HepG2 (cell line): ENCODE measurements around the gene PDE4C.

Experiments
- KMT2A ChIP-seq: sonication (generic); formaldehyde crosslinking; IDR thresholded peaks from 2 replicates; pipeline ENCODE4 v1.4.0; 2020; ENCODE audit warnings: missing genetic modification reagents
- XBP1 ChIP-seq: sonication (generic); formaldehyde crosslinking; IDR thresholded peaks from 2 replicates; pipeline ENCODE4 v1.5.0; 2020; ENCODE audit warnings: missing genetic modification reagents
- ZNF660 ChIP-seq: sonication (generic); formaldehyde crosslinking; IDR thresholded peaks from 2 replicates; pipeline ENCODE4 v1.5.1; 2020; ENCODE audit warnings: mild to moderate bottlenecking, low read depth, missing genetic modification reagents, borderline replicate concordance
- TF ChIP-seq, protein P1 (sequence below): IDR thresholded peaks from 2 replicates; pipeline ENCODE4 v1.6.1; 2016; ENCODE audit warnings: low read depth, borderline replicate concordance
- TF ChIP-seq, protein P2 (sequence below): sonication (generic); formaldehyde crosslinking; IDR thresholded peaks from 2 replicates; pipeline ENCODE4 v1.4.0; 2020; ENCODE audit warnings: missing genetic modification reagents

DNA sequence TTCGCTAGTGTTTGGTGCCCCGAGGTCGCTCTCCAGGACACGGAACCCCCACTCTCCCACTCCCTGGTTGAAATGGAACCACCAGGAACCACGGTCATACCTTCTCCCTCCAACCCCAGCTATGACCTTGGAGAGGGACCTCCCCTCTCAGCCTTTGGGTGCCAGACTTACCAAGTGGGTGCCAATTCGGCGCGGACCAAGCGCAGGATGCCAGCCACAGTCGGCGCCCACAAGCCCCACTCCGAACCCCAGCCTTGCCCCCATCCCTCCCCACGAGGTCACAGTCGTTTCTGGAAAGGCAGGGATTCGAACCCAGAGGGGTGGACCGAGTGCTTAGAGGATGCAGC lies 910 bp downstream of the PDE4C start:
- TF ChIP-seq ZNF660 (CRISPR knock-in tag) (no peak), XBP1 (no peak), KMT2A (no peak)
- TF ChIP-seq, protein P1, sequence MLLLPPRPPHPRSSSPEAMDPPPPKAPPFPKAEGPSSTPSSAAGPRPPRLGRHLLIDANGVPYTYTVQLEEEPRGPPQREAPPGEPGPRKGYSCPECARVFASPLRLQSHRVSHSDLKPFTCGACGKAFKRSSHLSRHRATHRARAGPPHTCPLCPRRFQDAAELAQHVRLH (CRISPR knock-in tag): no peak
- TF ChIP-seq, protein P2, sequence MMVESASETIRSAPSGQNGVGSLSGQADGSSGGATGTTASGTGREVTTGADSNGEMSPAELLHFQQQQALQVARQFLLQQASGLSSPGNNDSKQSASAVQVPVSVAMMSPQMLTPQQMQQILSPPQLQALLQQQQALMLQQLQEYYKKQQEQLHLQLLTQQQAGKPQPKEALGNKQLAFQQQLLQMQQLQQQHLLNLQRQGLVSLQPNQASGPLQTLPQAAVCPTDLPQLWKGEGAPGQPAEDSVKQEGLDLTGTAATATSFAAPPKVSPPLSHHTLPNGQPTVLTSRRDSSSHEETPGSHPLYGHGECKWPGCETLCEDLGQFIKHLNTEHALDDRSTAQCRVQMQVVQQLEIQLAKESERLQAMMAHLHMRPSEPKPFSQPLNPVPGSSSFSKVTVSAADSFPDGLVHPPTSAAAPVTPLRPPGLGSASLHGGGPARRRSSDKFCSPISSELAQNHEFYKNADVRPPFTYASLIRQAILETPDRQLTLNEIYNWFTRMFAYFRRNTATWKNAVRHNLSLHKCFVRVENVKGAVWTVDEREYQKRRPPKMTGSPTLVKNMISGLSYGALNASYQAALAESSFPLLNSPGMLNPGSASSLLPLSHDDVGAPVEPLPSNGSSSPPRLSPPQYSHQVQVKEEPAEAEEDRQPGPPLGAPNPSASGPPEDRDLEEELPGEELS (CRISPR knock-in tag): no peak
